HepG2 (cell line): ENCODE measurements around the gene CNTFR. TPM values are rescaled to one million over a fixed set of nuclear protein-coding genes. Genes with fewer than 3 reads are reported as not detected.

ENCODE experiments used
- DBP ChIP-seq: sonication (generic); formaldehyde crosslinking; IDR thresholded peaks from 2 replicates; pipeline ENCODE4 v1.4.0; 2020; ENCODE audit warnings: missing genetic modification reagents; ENCODE audit errors: not compliant biosample characterization
- ELF4 ChIP-seq: sonication (generic); formaldehyde crosslinking; IDR thresholded peaks from 2 replicates; pipeline ENCODE4 v1.5.0; 2020; ENCODE audit warnings: missing genetic modification reagents, mild to moderate bottlenecking, moderate library complexity, borderline replicate concordance
- FOXO1 ChIP-seq: sonication (generic); formaldehyde crosslinking; IDR thresholded peaks from 2 replicates; pipeline ENCODE4 v1.4.0; 2020; ENCODE audit warnings: missing genetic modification reagents
- IRF9 ChIP-seq: sonication (generic); formaldehyde crosslinking; IDR thresholded peaks from 2 replicates; pipeline ENCODE4 v1.8.0; 2022; ENCODE audit warnings: missing genetic modification reagents, mild to moderate bottlenecking, borderline replicate concordance
- KLF16 ChIP-seq, 2 experiments: sonication (generic) in 1 of 2; formaldehyde crosslinking in 1 of 2; IDR thresholded peaks; 2 replicates each; pipeline versions ENCODE4 v1.6.1 to v1.8.0; 2016 to 2023; ENCODE audit warnings: missing genetic modification reagents in 2 of 2, missing compliant biosample characterization in 1 of 2
- SCMH1 ChIP-seq: sonication (generic); formaldehyde crosslinking; IDR thresholded peaks from 2 replicates; pipeline ENCODE4 v1.9.0; 2021; ENCODE audit warnings: missing genetic modification reagents, mild to moderate bottlenecking, borderline replicate concordance
- SMYD3 ChIP-seq: sonication (generic); formaldehyde crosslinking; IDR thresholded peaks from 2 replicates; pipeline ENCODE4 v1.8.1; 2023; ENCODE audit warnings: mild to moderate bottlenecking, missing genetic modification reagents
- ZBTB4 ChIP-seq: sonication (generic); formaldehyde crosslinking; IDR thresholded peaks from 2 replicates; pipeline ENCODE4 v1.4.0; 2020; ENCODE audit warnings: missing genetic modification reagents, mild to moderate bottlenecking, borderline replicate concordance
- ZFP41 ChIP-seq: sonication (generic); formaldehyde crosslinking; IDR thresholded peaks from 2 replicates; pipeline ENCODE4 v1.4.0; 2020; ENCODE audit warnings: mild to moderate bottlenecking, missing genetic modification reagents, borderline replicate concordance
- ZNF562 ChIP-seq: sonication (generic); formaldehyde crosslinking; IDR thresholded peaks from 2 replicates; pipeline ENCODE4 v1.8.0; 2022; ENCODE audit warnings: missing genetic modification reagents, borderline replicate concordance
- ZNF567 ChIP-seq: sonication (generic); formaldehyde crosslinking; IDR thresholded peaks from 2 replicates; pipeline ENCODE4 v1.8.1; 2023; ENCODE audit warnings: mild to moderate bottlenecking, missing genetic modification reagents, borderline replicate concordance
- ZNF580 ChIP-seq: IDR thresholded peaks from 2 replicates; pipeline ENCODE4 v1.6.1; 2016; ENCODE audit warnings: low read depth, borderline replicate concordance
- ZNF616 ChIP-seq: sonication (generic); formaldehyde crosslinking; IDR thresholded peaks from 2 replicates; pipeline ENCODE4 v1.5.0; 2020; ENCODE audit warnings: low read depth, mild to moderate bottlenecking, missing genetic modification reagents
- ZNF772 ChIP-seq: sonication (generic); formaldehyde crosslinking; IDR thresholded peaks from 2 replicates; pipeline ENCODE4 v1.5.0; 2020; ENCODE audit warnings: mild to moderate bottlenecking, missing genetic modification reagents
- ZNF800 ChIP-seq: sonication (generic); formaldehyde crosslinking; IDR thresholded peaks from 2 replicates; pipeline ENCODE4 v1.4.0; 2020; ENCODE audit warnings: missing genetic modification reagents
- ZSCAN5A ChIP-seq: sonication (generic); formaldehyde crosslinking; IDR thresholded peaks from 2 replicates; pipeline ENCODE4 v1.8.0; 2022; ENCODE audit warnings: mild to moderate bottlenecking, missing genetic modification reagents, borderline replicate concordance
- polyA plus RNA-seq, 8 experiments: library from polyadenylated mRNA; depleted of rRNA in 3 of 8; stranded (reverse) in 7 of 8; unstranded in 1 of 8; fragments of >200 nt; fragmentation: Illumina TruSeq in 4 of 8; extraction: Trizol in 4 of 8; gene quantifications; 2 replicates each; pipeline versions ENCODE4 v1.2.1 to v1.2.3, GENCODE V29; 2011 to 2016; ENCODE audit warnings: low read depth in 4 of 8, missing spikeins in 1 of 8, mixed read lengths in 1 of 8; ENCODE audit not compliant: insufficient read depth in 1 of 8
- total RNA-seq, 5 experiments: library from RNA; depleted of rRNA; stranded (reverse); fragments of >200 nt; fragmentation: Illumina TruSeq; extraction: Trizol; gene quantifications; 2 replicates each; pipeline ENCODE4 v1.2.3, GENCODE V29; 2016; ENCODE audit warnings: low read depth in 1 of 5
- TF ChIP-seq, protein P1 (sequence below): sonication (generic); formaldehyde crosslinking; IDR thresholded peaks from 2 replicates; pipeline ENCODE4 v1.4.0; 2020; ENCODE audit warnings: mild to moderate bottlenecking, missing genetic modification reagents

Gene CNTFR
- total and polyA plus RNA-seq, 2 of the 13 experiments (the other 11 are each of a cell fraction or from before 2014, with no cell fraction given): not detected

- TF ChIP-seq ZSCAN5A (CRISPR knock-in tag) (0 out of 2 replicates have a peak, but pooled peaks have one; percentile 16), ZNF567 (CRISPR knock-in tag) (no peak), ZNF800 (CRISPR knock-in tag) (peak; percentile 13; the same call in 1 of the 2 replicates), ZNF580 (CRISPR knock-in tag) (0 out of 2 replicates have a peak, but pooled peaks have one; percentile 18), FOXO1 (peak; percentile 22; the same call in 1 of the 2 replicates), ZNF562 (CRISPR knock-in tag) (no peak), SCMH1 (CRISPR knock-in tag) (no peak), IRF9 (CRISPR knock-in tag) (peak; percentile 53; the same call in 1 of the 2 replicates), DBP (CRISPR knock-in tag) (no peak), ZFP41 (CRISPR knock-in tag) (no peak), KLF16 (CRISPR knock-in tag; IDR thresholded peaks at IDR 0.05) (peak in 1 of 2 experiments; percentile 75; a peak in 2 of 4 replicates), ZNF616 (CRISPR knock-in tag) (no peak), ELF4 (CRISPR knock-in tag) (no peak), ZBTB4 (CRISPR knock-in tag) (no peak), ZNF772 (CRISPR knock-in tag) (peak; percentile 53; the same call in 1 of the 2 replicates), SMYD3 (CRISPR knock-in tag) (no peak)
- TF ChIP-seq, protein P1, sequence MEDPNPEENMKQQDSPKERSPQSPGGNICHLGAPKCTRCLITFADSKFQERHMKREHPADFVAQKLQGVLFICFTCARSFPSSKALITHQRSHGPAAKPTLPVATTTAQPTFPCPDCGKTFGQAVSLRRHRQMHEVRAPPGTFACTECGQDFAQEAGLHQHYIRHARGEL (CRISPR knock-in tag): no peak
Measured at GRCh38 chr9:34611811-34612787, 22.6 kb upstream of the CNTFR start, which contains the start of gene RPP25L (continued).
